ENCODE results near the gene STAT5A.
"Not testable (repeated sequence)": the region's sequence is repeated elsewhere in the genome, so short reads cannot be mapped to it uniquely, and the experiment has no call there.

STAT5A gene

GRCh38 chr17:42285346-42286050 lies 2.8 kb upstream of the STAT5A start:
- Histone ChIP-seq H3K36me3 (ENCODE audit: insufficient read depth, low read length) (no peaks in the 10 kb centered on the region), H3K9ac (ENCODE audit: low read depth, low read length) (no peak overlapping the region), H3K4me1 (ENCODE audit: insufficient read depth, low read length) (peaks cover 10% of the 10 kb centered on the region), H3K9me3 (ENCODE audit: control insufficient read depth, insufficient read depth, low read length) (no peaks in the 10 kb centered on the region)

DNA sequence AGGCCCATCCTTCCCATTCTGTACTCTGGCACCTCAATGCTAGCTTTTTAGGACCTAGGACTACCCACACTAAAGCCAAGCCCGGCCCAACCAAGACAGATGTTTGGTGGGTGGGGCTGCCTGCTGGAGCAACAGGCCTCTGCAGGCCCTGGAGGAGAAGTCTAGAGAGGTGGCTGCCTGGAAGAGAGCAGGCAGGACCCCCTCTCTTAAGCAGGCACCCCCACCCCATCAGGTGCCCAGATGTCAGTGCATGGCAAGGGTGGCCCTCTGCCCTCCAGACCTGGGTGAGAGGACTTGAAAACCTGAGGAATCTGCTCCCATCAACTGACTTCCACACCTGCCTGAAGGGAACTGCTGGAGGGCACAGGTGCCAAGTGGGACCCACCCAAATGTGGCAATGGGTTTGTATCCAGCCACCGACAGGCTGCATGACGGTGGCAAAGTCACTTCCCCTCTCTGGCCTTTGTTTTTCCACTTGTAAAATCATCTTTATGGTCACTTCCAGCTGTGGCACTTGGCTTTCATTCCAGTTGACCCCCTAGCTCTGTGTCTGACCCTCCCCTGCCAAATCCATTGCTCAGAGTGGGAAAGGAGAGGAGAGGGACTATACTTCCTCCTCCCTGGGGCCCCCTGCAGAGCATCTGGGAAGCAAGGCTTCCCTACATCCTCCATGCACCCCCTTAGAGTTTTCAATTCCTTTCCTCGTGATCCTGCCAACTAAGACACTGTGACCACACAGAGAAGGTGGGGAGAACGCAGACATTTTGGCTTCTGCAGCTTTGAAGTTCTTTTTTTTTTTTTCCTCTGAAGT lies 1.7 kb upstream of the STAT5A start:
- Histone ChIP-seq H3K9me3 (ENCODE audit: control insufficient read depth, insufficient read depth, low read length) (no peaks in the 10 kb centered on the region), H3K4me1 (ENCODE audit: insufficient read depth, low read length) (peaks cover 10% of the 10 kb centered on the region), H3K9ac (ENCODE audit: low read depth, low read length) (no peak overlapping the region), H3K36me3 (ENCODE audit: insufficient read depth, low read length) (no peaks in the 10 kb centered on the region)

DNA sequence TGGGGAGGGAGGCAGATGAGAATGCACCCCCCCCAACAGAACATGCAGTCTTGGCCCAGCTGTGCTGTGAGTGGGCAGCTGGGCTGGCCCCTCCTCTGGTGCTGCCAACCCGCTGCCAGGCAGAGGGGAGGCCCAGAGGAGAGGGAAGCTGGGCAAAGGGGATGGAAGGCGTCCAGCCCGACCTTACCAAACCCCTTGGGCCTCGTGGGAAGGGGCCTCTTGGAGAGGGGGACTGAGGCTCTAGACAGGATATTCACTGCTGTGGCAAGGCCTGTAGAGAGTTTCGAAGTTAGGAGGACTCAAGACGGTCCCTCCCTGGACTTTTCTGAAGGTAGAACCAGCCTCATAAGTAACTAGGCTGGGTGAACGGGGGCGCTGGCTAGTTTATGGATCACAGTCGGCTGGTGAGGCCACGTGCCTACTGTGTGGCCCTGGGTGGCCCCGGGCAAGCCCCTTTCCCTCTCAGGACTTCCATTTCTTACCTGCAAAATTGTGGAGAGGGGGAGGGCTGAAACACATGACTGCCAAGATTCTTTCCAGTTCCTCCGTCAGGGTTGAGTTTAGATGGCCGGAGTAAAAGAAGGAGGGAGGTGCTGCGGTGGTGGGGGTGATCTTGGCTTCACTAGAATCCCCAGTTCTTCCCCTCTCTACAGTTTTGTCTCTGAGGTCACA lies 857 bp upstream of the STAT5A start:
- no peaks in the 10 kb centered on the region for H3K9me3 ChIP-seq (ENCODE audit: control insufficient read depth, insufficient read depth, low read length)
- peak overlapping the region; percentile 56; the same call in 1 of the 2 replicates for H3K9ac ChIP-seq (ENCODE audit: low read depth, low read length)
- peaks cover 10% of the 10 kb centered on the region for H3K4me1 ChIP-seq (ENCODE audit: insufficient read depth, low read length)
- H3K36me3 ChIP-seq (ENCODE audit: insufficient read depth, low read length) = no peaks in the 10 kb centered on the region

DNA sequence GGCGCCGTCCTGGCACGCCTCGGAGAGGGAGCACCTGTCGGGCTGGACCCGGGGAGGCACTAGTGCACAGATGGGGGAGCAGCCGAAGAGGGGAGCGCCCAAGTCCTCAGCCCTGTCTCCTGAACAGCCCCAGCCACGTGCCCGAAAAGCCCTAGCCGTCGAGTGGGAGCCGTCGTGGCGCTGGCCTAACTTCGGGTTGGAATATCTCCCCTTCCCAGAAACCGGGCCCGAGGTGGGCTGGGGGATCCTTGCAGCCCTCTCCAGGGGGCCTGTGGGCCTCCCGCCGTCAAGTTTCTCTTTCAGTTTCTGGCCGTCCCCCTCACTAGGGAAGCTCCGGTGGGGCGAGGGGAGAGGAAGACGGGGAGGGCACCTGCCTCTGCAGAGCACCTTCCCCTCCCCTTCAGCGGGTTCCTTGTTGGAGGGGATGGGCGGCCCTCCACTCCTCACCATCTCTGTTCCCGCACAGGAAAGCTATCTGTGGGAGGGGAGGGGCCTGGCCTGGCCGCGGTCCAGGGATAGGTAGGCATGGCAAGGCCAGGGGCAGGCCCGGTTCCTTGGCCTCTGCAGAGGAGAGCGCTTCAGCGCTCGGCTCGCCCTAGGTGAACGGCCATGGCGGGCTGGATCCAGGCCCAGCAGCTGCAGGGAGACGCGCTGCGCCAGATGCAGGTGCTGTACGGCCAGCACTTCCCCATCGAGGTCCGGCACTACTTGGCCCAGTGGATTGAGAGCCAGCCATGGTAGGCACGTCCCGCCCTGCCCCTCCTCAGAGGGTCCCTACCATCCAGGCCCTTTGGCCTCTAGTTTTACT lies 709 bp downstream of the STAT5A start:
- Histone ChIP-seq H3K36me3 (ENCODE audit: insufficient read depth, low read length) (no peaks in the 10 kb centered on the region), H3K4me1 (ENCODE audit: insufficient read depth, low read length) (peaks cover 10% of the 10 kb centered on the region), H3K9ac (ENCODE audit: low read depth, low read length) (peak overlapping the region; percentile 56; the same call in 1 of the 2 replicates), H3K9me3 (ENCODE audit: control insufficient read depth, insufficient read depth, low read length) (no peaks in the 10 kb centered on the region)

DNA sequence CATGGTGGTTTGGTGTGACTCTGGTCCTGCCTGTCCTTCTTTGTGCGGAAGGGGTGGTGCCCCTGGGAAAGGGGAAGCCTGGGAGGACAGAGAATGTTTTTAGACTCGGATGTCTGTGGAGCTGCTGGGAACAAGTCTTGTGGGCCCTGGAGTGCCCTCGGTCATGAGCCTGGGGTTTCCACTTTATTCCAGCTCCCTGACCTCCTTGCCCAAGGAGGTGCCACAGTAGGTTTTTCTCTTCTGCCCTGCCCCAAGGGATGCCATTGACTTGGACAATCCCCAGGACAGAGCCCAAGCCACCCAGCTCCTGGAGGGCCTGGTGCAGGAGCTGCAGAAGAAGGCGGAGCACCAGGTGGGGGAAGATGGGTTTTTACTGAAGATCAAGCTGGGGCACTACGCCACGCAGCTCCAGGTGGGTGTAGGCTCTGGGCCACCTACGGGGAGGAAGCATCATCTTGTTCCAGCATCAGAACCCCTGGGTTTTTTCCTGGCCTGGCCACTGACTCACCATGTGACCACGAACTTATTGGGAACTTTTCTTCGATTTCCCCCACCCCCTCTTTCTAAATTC lies 1.4 kb downstream of the STAT5A start:
- Histone ChIP-seq H3K4me1 (ENCODE audit: insufficient read depth, low read length) (peaks cover 10% of the 10 kb centered on the region), H3K9ac (ENCODE audit: low read depth, low read length) (peak overlapping the region; percentile 56; the same call in 1 of the 2 replicates), H3K36me3 (ENCODE audit: insufficient read depth, low read length) (no peaks in the 10 kb centered on the region), H3K9me3 (ENCODE audit: control insufficient read depth, insufficient read depth, low read length) (no peaks in the 10 kb centered on the region)

GRCh38 chr17:42290577-42290976 lies 2.3 kb downstream of the STAT5A start:
- H3K36me3 ChIP-seq (ENCODE audit: insufficient read depth, low read length) = no peaks in the 10 kb centered on the region
- peaks cover 10% of the 10 kb centered on the region for H3K4me1 ChIP-seq (ENCODE audit: insufficient read depth, low read length)
- no peaks in the 10 kb centered on the region for H3K9me3 ChIP-seq (ENCODE audit: control insufficient read depth, insufficient read depth, low read length)
- no peak overlapping the region for H3K9ac ChIP-seq (ENCODE audit: low read depth, low read length)

DNA sequence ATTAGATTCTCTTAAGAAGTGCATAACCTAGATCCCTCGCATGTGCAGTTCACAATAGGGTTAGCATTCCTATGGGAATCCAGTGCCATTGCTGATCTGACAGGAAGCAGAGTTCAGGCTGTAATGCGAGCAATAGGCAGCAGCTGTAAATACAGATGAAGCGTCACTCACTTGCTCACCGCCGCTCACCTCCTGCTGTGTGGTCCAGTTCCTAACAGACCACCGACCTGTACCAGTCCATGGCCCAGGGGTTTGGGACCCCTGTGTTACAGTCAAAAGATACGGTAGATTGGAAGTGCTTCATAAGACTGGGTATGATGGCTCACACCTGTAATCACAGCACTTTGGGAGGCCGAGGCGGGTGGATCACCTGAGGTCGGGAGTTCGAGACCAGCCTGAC lies 2.8 kb downstream of the STAT5A start:
- Histone ChIP-seq H3K9ac (ENCODE audit: low read depth, low read length) (no peak overlapping the region), H3K9me3 (ENCODE audit: control insufficient read depth, insufficient read depth, low read length) (no peaks in the 10 kb centered on the region), H3K4me1 (ENCODE audit: insufficient read depth, low read length) (peaks cover 10% of the 10 kb centered on the region), H3K36me3 (ENCODE audit: insufficient read depth, low read length) (no peaks in the 10 kb centered on the region)

GRCh38 chr17:42294469-42295398 lies 6.4 kb downstream of the STAT5A start:
- Histone ChIP-seq H3K4me1 (ENCODE audit: insufficient read depth, low read length) (no peaks in the 10 kb centered on the region), H3K9me3 (ENCODE audit: control insufficient read depth, insufficient read depth, low read length) (no peaks in the 10 kb centered on the region), H3K9ac (ENCODE audit: low read depth, low read length) (no peak overlapping the region), H3K36me3 (ENCODE audit: insufficient read depth, low read length) (no peaks in the 10 kb centered on the region)

GRCh38 chr17:42296012-42296411 lies 7.7 kb downstream of the STAT5A start:
- H3K36me3 ChIP-seq (ENCODE audit: insufficient read depth, low read length) = no peaks in the 10 kb centered on the region
- H3K9me3 ChIP-seq (ENCODE audit: control insufficient read depth, insufficient read depth, low read length) = no peaks in the 10 kb centered on the region
- H3K4me1 ChIP-seq (ENCODE audit: insufficient read depth, low read length) = no peaks in the 10 kb centered on the region
- no peak overlapping the region for H3K9ac ChIP-seq (ENCODE audit: low read depth, low read length)

- not testable (repeated sequence) for H3K36me3 ChIP-seq (ENCODE audit: insufficient read depth, low read length); H3K9me3 ChIP-seq (ENCODE audit: control insufficient read depth, insufficient read depth, low read length); H3K4me1 ChIP-seq (ENCODE audit: insufficient read depth, low read length); H3K9ac ChIP-seq (ENCODE audit: low read depth, low read length)
These were observed 9.5 kb downstream of the STAT5A start for GRCh38 chr17:42297775-42298174.

DNA sequence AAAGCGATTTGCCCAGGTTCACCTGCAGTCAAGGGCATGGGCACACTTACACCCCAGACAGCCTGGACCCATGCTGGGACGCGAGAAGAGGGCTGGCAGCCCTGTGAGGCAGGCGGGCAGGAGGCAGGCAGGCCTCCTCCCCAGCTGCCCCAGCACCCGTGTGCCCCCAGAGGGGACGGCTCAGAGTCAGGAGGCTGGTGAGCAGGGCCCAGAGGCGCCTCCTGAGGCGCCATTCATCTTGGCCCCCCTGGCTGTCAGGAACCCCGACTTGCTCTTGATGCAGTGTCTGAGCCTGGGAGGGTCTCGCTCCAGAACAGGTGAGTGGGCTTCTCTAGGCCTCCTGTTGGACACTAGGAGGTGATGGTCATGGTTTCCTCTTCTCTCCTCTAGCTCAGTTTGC lies 11.1 kb downstream of the STAT5A start:
- H3K4me1 ChIP-seq (ENCODE audit: insufficient read depth, low read length); H3K36me3 ChIP-seq (ENCODE audit: insufficient read depth, low read length); H3K9me3 ChIP-seq (ENCODE audit: control insufficient read depth, insufficient read depth, low read length); H3K9ac ChIP-seq (ENCODE audit: low read depth, low read length): not testable (repeated sequence)

GRCh38 chr17:42299913-42300312 lies 11.6 kb downstream of the STAT5A start:
- H3K36me3 ChIP-seq (ENCODE audit: insufficient read depth, low read length); H3K9me3 ChIP-seq (ENCODE audit: control insufficient read depth, insufficient read depth, low read length); H3K9ac ChIP-seq (ENCODE audit: low read depth, low read length); H3K4me1 ChIP-seq (ENCODE audit: insufficient read depth, low read length): not testable (repeated sequence)

DNA sequence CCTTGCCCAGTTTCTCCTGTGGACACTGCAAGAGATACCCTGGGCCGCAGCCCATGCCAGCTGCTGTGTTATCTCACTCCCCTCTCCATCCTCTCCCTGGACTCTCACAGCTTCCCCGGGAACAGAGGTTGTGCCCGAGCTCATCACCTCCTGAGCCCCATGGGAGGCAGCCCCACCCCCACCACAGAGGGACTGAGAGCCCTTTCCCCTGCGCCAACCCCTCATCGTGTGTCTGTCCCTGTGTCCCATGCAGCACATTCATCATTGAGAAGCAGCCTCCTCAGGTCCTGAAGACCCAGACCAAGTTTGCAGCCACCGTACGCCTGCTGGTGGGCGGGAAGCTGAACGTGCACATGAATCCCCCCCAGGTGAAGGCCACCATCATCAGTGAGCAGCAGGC lies 12.7 kb downstream of the STAT5A start:
- Histone ChIP-seq H3K9me3 (ENCODE audit: control insufficient read depth, insufficient read depth, low read length) (no peaks in the 10 kb centered on the region), H3K36me3 (ENCODE audit: insufficient read depth, low read length) (no peaks in the 10 kb centered on the region), H3K9ac (ENCODE audit: low read depth, low read length) (no peak overlapping the region), H3K4me1 (ENCODE audit: insufficient read depth, low read length) (no peaks in the 10 kb centered on the region)
